GM12878 (cell line): ENCODE measurements around the gene DIAPH3.

ENCODE experiments used
- POLR2AphosphoS2 ChIP-seq: IDR thresholded peaks from 2 replicates; pipeline ENCODE4 v1.6.1; 2011; ENCODE audit warnings: low read depth, mild to moderate bottlenecking, low read length, improper control_type of control experiment, moderate library complexity
- ZNF24 ChIP-seq: fragments of 450-650 bp; IDR thresholded peaks from 2 replicates; pipeline ENCODE4 v1.6.1; 2017; ENCODE audit warnings: antibody characterized with exemption, mild to moderate bottlenecking
- TF ChIP-seq, protein P1 (sequence below), 3 experiments: IDR thresholded peaks in 2 of 3; conservative IDR thresholded peaks in 1 of 3; 2 replicates each; pipeline ENCODE4 v1.5.1; 2011; ENCODE audit warnings: low read depth in 3 of 3, low read length in 3 of 3, mild to moderate bottlenecking in 3 of 3, control low read depth in 2 of 3, moderate library complexity in 2 of 3, inconsistent platforms in 1 of 3, mixed read lengths in 1 of 3; ENCODE audit not compliant: control insufficient read depth in 2 of 3, insufficient read depth in 1 of 3; ENCODE audit errors: extremely low read depth in 1 of 3

- no peak for TF ChIP-seq POLR2AphosphoS2
- no peak for TF ChIP-seq ZNF24
- TF ChIP-seq, protein P1, sequence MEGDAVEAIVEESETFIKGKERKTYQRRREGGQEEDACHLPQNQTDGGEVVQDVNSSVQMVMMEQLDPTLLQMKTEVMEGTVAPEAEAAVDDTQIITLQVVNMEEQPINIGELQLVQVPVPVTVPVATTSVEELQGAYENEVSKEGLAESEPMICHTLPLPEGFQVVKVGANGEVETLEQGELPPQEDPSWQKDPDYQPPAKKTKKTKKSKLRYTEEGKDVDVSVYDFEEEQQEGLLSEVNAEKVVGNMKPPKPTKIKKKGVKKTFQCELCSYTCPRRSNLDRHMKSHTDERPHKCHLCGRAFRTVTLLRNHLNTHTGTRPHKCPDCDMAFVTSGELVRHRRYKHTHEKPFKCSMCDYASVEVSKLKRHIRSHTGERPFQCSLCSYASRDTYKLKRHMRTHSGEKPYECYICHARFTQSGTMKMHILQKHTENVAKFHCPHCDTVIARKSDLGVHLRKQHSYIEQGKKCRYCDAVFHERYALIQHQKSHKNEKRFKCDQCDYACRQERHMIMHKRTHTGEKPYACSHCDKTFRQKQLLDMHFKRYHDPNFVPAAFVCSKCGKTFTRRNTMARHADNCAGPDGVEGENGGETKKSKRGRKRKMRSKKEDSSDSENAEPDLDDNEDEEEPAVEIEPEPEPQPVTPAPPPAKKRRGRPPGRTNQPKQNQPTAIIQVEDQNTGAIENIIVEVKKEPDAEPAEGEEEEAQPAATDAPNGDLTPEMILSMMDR (IDR thresholded peaks at IDR 0.05 in 2 of 3, conservative IDR thresholded peaks at IDR 0.05 in 1 of 3; ENCODE audit: control insufficient read depth in 2 of 3, extremely low read depth in 1 of 3, insufficient read depth in 1 of 3, low read depth in 3 of 3, low read length in 3 of 3): no peak
Measured at GRCh38 chr13:60164234-60164889, 634 bp upstream of the DIAPH3 start.
